CD4-positive, alpha-beta T cell treated with Interleukin-2 at 100 ng/mL for 4 hours (primary cell): ENCODE measurements around the gene RAB8B.

Source experiments
- DNase-seq: peaks from one replicate; pipeline ENCODE4 v3.0.0-alpha.2; 2020; ENCODE audit warnings: low spot score

The RAB8B gene

DNA sequence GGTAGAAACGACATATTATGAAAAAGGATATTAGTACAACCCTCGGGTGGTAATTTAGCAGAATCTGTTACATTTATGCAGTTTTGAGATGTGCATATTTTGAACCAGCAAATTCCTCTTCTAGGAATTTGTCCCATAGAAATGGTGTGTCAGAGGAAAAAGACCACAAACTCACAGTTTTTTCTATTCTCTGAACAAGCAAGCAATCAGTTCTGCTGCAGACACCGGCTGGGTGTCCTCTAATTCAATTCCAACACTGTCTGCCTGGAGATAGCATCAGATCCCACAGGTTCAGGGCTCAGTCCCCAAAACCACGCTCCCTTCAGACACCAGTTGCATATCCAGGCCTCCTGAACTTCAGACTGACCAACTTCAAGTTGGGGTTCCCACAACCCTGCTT is 124.4 kb downstream of the RAB8B start:
- DNase-seq = no peak

DNA sequence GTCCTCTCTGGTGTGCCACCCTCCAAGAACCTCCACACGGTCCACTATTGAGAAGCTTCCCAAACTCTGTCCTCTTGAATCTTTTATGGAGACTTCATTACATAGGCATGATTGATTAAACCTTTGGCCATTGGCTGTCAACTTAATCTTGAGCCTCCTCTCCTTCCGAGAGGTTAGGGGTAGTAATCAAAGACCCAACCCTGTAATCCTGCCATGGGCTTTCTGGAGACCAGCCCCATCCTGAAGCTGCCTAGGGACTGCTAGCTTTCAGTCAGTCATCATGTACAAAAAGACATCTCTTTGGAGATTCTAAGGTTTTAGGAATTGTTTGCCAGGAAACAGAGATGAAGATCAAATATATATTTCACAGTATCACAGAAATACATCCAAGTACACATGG is 125.0 kb downstream of the RAB8B start:
- no peak for DNase-seq
